ENCODE results near the gene PTGER1.
A peak's percentile ranks its signal among the peaks of the same experiment; 100 is the strongest.

PTGER1 gene

DNA sequence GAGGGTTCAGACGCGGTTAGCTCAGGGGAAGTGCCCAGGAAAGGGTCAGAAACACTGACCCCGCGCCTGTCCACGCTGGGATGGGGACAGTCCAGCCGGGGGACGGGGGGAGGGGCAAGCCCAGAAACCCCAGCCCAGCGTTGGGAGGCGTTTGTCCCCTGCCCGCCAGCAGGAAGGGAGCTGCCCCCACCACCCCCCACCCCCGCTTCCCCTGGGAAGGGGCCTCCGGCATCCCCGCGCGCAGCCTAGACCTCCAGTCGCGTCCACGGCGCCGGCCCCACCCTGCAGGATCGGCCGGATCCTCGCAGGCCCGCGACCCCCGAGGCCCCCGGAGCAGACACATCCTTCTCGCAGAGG is 20.5 kb upstream of the PTGER1 start:
- POLR2A ChIA-PET (ENCODE audit: low non-redundant PET): interaction anchor here (0.6 kb wide), 2 partner anchors 9 to 10 kb away, joined by 3 to 4 read pairs; no protein-coding TSS in a partner anchor
- TF ChIP-seq, protein P1, sequence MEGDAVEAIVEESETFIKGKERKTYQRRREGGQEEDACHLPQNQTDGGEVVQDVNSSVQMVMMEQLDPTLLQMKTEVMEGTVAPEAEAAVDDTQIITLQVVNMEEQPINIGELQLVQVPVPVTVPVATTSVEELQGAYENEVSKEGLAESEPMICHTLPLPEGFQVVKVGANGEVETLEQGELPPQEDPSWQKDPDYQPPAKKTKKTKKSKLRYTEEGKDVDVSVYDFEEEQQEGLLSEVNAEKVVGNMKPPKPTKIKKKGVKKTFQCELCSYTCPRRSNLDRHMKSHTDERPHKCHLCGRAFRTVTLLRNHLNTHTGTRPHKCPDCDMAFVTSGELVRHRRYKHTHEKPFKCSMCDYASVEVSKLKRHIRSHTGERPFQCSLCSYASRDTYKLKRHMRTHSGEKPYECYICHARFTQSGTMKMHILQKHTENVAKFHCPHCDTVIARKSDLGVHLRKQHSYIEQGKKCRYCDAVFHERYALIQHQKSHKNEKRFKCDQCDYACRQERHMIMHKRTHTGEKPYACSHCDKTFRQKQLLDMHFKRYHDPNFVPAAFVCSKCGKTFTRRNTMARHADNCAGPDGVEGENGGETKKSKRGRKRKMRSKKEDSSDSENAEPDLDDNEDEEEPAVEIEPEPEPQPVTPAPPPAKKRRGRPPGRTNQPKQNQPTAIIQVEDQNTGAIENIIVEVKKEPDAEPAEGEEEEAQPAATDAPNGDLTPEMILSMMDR (conservative IDR thresholded peaks at IDR 0.05; ENCODE audit: low read depth): no peak
- DNase-seq (ENCODE audit: low spot score): no peak
- CTCF ChIA-PET: interaction anchor here (0.6 to 1.9 kb wide), 3 partner anchors 10 to 30 kb away, joined by 3 to 9 read pairs (median 6); no protein-coding TSS in a partner anchor
- peak overlapping the region; percentile 87 for H3K27ac ChIP-seq

DNA sequence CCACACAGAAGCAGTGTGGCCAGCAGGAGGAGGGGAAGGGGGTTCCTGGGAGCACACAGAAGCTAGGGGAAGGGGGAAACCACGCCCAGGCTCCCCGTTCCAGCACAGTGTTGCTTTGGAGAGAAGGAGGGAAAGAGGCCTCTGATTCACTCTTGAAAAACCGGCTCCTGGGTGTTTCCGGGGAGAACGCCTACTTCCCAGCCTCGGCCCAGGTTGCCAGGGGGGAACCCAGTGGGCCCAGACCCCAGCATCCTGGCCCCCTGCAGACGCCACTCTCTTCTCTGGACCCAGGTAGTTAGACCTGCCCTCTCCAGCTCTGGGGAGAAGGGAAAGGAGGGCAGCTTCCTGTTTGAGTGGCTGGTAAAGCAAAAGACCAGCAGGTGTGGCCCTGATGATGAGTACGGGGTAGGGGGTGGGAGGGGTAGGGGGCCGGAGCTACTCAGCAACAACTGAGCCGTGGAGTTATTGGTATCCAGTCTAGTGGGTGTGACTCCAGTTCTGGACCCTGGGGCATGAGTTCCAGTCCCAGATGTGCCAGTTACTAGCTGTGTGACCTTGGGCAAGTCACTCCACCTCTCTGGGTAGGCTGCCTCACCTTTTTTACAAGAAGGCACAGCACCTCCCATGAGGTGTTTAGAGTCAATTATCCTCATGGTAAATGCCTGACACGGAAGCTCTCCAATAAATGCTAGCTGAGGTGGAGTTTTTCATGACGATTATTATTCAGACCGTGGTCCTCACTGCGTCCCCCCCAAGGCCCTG is 19.9 kb upstream of the PTGER1 start:
- H3K27ac ChIP-seq: peak overlapping the region; percentile 87
- ChIA-PET POLR2A (ENCODE audit: low non-redundant PET) (interaction anchor here (0.6 to 0.9 kb wide), 4 partner anchors 9 to 64 kb away, joined by 3 to 8 read pairs (median 4); partner anchors contain the start of gene DNAJB1), CTCF (interaction anchor here (0.6 to 1.9 kb wide), 4 partner anchors 11 to 1287 kb away, joined by 3 to 9 read pairs (median 4); no protein-coding TSS in a partner anchor)
- DNase-seq (ENCODE audit: low spot score): peak; percentile 81
- TF ChIP-seq, protein P1 (conservative IDR thresholded peaks at IDR 0.05; ENCODE audit: low read depth): no peak

DNA sequence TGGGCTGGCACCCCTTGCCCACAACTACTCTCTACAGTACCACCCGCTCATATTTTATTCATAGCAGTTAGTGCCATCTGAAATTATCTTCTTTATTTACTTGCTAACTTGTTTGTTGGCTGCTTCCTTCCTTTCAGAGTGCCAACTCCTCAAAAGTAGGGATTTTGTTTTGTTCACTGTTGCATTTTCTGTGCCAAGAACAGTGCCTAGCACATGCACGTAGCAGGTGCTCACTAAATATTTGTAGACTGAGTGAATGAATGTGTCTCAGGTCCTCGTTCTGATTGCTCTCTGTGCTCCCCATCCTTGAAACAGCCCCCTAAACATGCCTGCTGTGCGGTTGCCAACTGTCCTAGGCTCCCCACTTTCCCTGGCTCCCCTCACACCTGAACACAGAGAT is 19.3 kb upstream of the PTGER1 start:
- TF ChIP-seq, protein P1 (conservative IDR thresholded peaks at IDR 0.05; ENCODE audit: low read depth): no peak
- peak overlapping the region; percentile 87 for H3K27ac ChIP-seq
- ChIA-PET POLR2A (ENCODE audit: low non-redundant PET) (interaction anchor here (0.9 kb wide), 1 partner anchor 24 kb away, joined by 8 read pairs; the partner anchor contains the start of gene DNAJB1), CTCF (interaction anchor here (1.9 kb wide), 1 partner anchor 11 kb away, joined by 9 read pairs; no protein-coding TSS in a partner anchor)
- DNase-seq (ENCODE audit: low spot score): no peak

DNA sequence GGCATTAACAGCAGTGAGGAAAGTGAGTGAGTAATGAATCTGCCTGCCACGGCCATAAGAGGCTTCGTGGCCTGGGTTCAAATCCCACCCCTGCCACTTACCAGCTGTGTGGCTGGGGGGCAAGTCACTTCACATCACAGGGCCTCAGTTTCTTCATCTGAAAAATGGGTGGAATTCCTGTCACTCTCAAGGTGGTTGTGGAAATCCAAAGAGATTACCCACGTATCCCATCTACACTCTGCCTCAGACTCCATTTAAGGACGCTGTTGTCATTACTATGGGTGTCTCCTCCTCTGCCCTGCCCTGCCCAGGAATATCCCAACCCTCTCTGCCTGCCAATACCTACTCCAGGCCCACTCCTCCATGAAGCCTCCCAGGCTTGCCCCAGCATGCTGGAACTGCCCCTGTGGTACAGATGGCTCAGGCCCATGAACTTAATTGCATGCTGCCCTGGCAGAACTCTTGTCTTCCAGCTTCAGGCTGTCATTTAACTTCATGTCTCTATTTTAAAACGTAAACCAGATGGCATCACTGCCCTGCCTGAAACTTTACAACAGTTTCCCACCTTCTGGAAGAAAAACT is 17.7 kb upstream of the PTGER1 start:
- no peak for DNase-seq (ENCODE audit: low spot score)
- TF ChIP-seq, protein P1 (conservative IDR thresholded peaks at IDR 0.05; ENCODE audit: low read depth): no peak
- CTCF ChIA-PET: interaction anchor here (0.6 to 1.4 kb wide), 2 partner anchors 12 to 69 kb away, joined by 3 to 5 read pairs; no protein-coding TSS in a partner anchor
- H3K27ac ChIP-seq: peak overlapping the region; percentile 87
- POLR2A ChIA-PET (ENCODE audit: low non-redundant PET): no interaction called here

DNA sequence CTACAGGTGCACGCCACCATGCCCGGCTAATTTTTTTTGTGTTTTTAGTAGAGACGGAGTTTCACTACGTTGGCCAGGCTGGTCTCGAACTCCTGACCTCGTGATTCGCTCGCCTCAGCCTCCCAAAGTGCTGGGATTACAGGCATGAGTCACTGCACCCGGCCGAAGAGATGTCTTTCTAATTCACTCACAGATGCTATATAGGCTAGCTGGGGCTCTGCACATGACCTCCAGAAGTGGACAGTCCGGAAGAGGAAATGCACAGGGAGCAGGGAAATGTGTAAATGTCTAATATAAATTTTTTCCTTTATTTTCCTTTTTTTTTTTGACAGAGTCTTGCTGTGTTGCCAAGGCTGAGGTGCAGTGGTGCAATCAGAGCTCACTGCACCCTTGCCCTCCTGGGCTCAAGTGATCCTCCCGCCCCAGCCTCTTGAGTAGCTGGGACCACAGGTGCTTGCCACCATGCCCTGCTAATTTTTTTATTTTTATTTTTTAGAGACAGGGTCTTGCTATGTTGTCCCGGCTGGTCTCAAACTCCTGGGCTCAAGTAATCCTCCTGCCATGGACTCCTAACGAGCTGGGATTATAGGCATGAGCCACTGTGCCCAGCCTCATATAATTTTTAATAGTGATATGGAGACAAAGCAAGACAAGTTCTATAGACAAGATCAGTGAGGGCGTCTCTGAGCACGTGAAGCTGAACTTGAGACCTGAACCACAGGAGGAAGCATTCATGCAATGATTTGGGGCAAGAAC is 12.4 kb upstream of the PTGER1 start:
- DNase-seq (ENCODE audit: low spot score): no peak
- H3K27ac ChIP-seq: peak overlapping the region; percentile 29
- ChIA-PET POLR2A (ENCODE audit: low non-redundant PET) (no interaction called here), CTCF (no interaction called here)
- TF ChIP-seq, protein P1 (conservative IDR thresholded peaks at IDR 0.05; ENCODE audit: low read depth): no peak

Measured in RWPE1 (cell line).